ENCODE results near the gene MYL12B. TPM values are rescaled to one million over a fixed set of nuclear protein-coding genes. Genes with fewer than 3 reads are reported as not detected.

MYL12B gene
- total and polyA plus RNA-seq, 2 of the 8 experiments (the other 6 are each of a cell fraction or from before 2014, with no cell fraction given) = 174 to 188 TPM

DNA sequence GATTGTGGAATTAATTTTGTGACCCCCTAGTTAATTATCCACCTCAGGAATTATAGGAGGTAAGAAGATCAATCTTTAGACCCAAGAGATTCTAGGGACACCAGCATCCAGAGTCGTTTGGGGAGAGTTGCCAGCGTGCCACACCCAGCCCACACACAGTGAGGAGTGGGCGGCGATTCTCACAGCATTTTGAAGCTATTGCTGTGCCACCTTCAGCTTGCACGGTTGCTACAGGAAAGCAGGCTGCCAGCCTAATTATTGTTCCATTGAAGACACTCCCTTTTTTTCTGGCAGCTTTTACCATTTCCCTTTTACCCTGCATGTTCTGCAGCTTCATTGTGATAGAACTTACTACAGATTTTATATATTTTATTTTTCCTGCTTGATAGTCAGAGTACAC, 27.5 kb upstream of the MYL12B start:
- Histone ChIP-seq H4K20me1 (replicated peaks in 1 of 2; ENCODE audit: control insufficient read depth in 1 of 2, insufficient read depth in 2 of 2, low read length in 2 of 2) (no peaks in the 10 kb centered on the region), H2AK5ac (ENCODE audit: low read depth, low read length) (no peak overlapping the region), H3K79me1 (ENCODE audit: low read depth, low read length) (no peaks in the 10 kb centered on the region), H3K18ac (ENCODE audit: extremely low read depth, low read length) (no peak overlapping the region), H3K4me2 (ENCODE audit: insufficient read depth in 1 of 2, low read depth in 2 of 2, low read length in 2 of 2) (no peak overlapping the region), H3K27me3 (replicated peaks in 1 of 4; ENCODE audit: control insufficient read depth in 3 of 4, extremely low read depth in 1 of 4, insufficient read depth in 3 of 4, low read length in 3 of 4) (no peaks in the 10 kb centered on the region), H3K4me1 (replicated peaks in 1 of 4; ENCODE audit: control insufficient read depth in 3 of 4, insufficient read depth in 4 of 4, low read length in 3 of 4) (peaks cover 0 to 8% (median 2%) of the 10 kb centered on the region in 4 experiments; a peak in 3 of 7 replicates), H3K23me2 (ENCODE audit: low read depth, low read length) (no peaks in the 10 kb centered on the region), H3K27ac (ENCODE audit: low read depth, low read length) (no peak overlapping the region), H3K14ac (ENCODE audit: insufficient read length) (no peak overlapping the region), H3K23ac (ENCODE audit: insufficient read length) (no peak overlapping the region), H3K36me3 (ENCODE audit: control insufficient read depth in 2 of 4, insufficient read depth in 4 of 4, low read length in 3 of 4) (no peaks in the 10 kb centered on the region), H3K79me2 (ENCODE audit: control insufficient read depth in 1 of 2, insufficient read depth in 2 of 2, low read length in 2 of 2) (no peaks in the 10 kb centered on the region), H2BK120ac (replicated peaks; ENCODE audit: low read depth, low read length) (no peak overlapping the region), H3K4me3 (ENCODE audit: extremely low read depth in 1 of 4, insufficient read depth in 2 of 4, low read depth in 3 of 4, low read length in 4 of 4) (no peak overlapping the region), H3K4ac (replicated peaks; ENCODE audit: insufficient read length, low read depth, low read length) (no peak overlapping the region), H4K8ac (ENCODE audit: extremely low read depth, insufficient read depth, low read length) (no peak overlapping the region), H2AFZ (ENCODE audit: low read length) (no peak overlapping the region), H2BK5ac (ENCODE audit: low read depth, low read length) (no peak overlapping the region), H3K9ac (replicated peaks in 1 of 4; ENCODE audit: extremely low read depth in 1 of 4, low read depth in 3 of 4, low read length in 3 of 4) (no peak overlapping the region), H2BK15ac (ENCODE audit: low read length) (no peak overlapping the region), H3K9me3 (ENCODE audit: insufficient read depth in 2 of 2, low read depth in 1 of 2, low read length in 1 of 2) (peaks cover 2 to 4% of the 10 kb centered on the region in 2 experiments; a peak in 2 of 4 replicates), H2BK20ac (ENCODE audit: low read length) (no peak overlapping the region), H4K5ac (ENCODE audit: insufficient read length, low read depth, low read length) (no peak overlapping the region), H3K56ac (replicated peaks; ENCODE audit: insufficient read length, low read depth, low read length) (no peak overlapping the region), H4K91ac (replicated peaks; ENCODE audit: insufficient read length, low read length) (no peak overlapping the region), H2BK12ac (ENCODE audit: low read depth, low read length) (no peak overlapping the region)
- TF ChIP-seq, protein P1, sequence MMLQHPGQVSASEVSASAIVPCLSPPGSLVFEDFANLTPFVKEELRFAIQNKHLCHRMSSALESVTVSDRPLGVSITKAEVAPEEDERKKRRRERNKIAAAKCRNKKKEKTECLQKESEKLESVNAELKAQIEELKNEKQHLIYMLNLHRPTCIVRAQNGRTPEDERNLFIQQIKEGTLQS (IDR thresholded peaks at IDR 0.05; ENCODE audit: insufficient read depth, low read depth, low read length) = no peak
- TF ChIP-seq TEAD4 (IDR thresholded peaks at IDR 0.05; ENCODE audit: low read depth, low read length) = no peak
- no peak for TF ChIP-seq PHF8 (conservative IDR thresholded peaks at IDR 0.05; ENCODE audit: low read depth, low read length)
- 89% methylated on average over 5 of the region's 5 CpGs; no CpG with 5 or more reads in 1 of the 2 experiments for WGBS, 2 experiments (ENCODE audit: extremely low coverage in 1 of 2, insufficient coverage in 1 of 2, insufficient read length in 1 of 2, insufficient replicate concordance in 2 of 2, low coverage in 1 of 2, low lambda C conversion rate in 2 of 2, missing lambda C conversion rate in 1 of 2)
- FAIRE-seq (no peak), DNase-seq (ENCODE audit: low read depth in 1 of 2, low spot score in 2 of 2) (no peak)
- ChIA-PET CTCF (ENCODE audit: partially characterized antibody) (interaction anchor here (0.9 to 2.7 kb wide), 3 partner anchors 12 to 301 kb away, joined by 3 to 13 read pairs (median 5); no protein-coding TSS in a partner anchor), POLR2A (ENCODE audit: partially characterized antibody) (no interaction called here)

Measured in H1 (cell line).